Epithelial cell of esophagus (primary cell): ENCODE measurements around the gene ARFIP2.

ENCODE experiments used
- DNase-seq: peaks from one replicate; pipeline ENCODE4 v3.0.0; 2010; ENCODE audit warnings: low read depth
- H3K4me3 ChIP-seq: 2 replicates; pipeline ENCODE4 v1.5.1; 2011; ENCODE audit warnings: mild to moderate bottlenecking, low read length, control low read depth
- CTCF ChIP-seq: IDR thresholded peaks from 2 replicates; pipeline ENCODE4 v1.5.1; 2011; ENCODE audit warnings: low read depth, mild to moderate bottlenecking, low read length, control low read depth, inconsistent platforms; ENCODE audit not compliant: insufficient read depth; ENCODE audit errors: missing control alignments

Gene ARFIP2

GRCh38 chr11:6474413-6474792, 6.7 kb downstream of the ARFIP2 start:
- no peak for TF ChIP-seq CTCF
- DNase-seq, result no peak
- H3K4me3 ChIP-seq, result peak overlapping the region; percentile 62

- TF ChIP-seq CTCF, result peak; percentile 41
- H3K4me3 ChIP-seq, result peak within 1 kb of the TSS; percentile 77
- peak; percentile 91 for DNase-seq
Observed at GRCh38 chr11:6473451-6474412, 7.4 kb downstream of the ARFIP2 start, which contains the start of gene TRIM3. TRIM3 (minus strand) TSS chr11:6473941; CDS start chr11:6465695, 8,246 bp downstream.

- no peak for TF ChIP-seq CTCF
- no peak for DNase-seq
- H3K4me3 ChIP-seq, result peak overlapping the region; percentile 77
Observed at GRCh38 chr11:6472934-6473333, 8.2 kb downstream of the ARFIP2 start.

GRCh38 chr11:6469599-6469998, 11.5 kb downstream of the ARFIP2 start:
- no peak for TF ChIP-seq CTCF
- H3K4me3 ChIP-seq, result no peak overlapping the region
- DNase-seq, result no peak

GRCh38 chr11:6468712-6469495, 12.2 kb downstream of the ARFIP2 start:
- H3K4me3 ChIP-seq, result no peak overlapping the region
- no peak for TF ChIP-seq CTCF
- peak; percentile 83 for DNase-seq

- TF ChIP-seq CTCF, result no peak
- H3K4me3 ChIP-seq, result no peak overlapping the region
- no peak for DNase-seq
Observed at GRCh38 chr11:6459099-6459450, 22.1 kb downstream of the ARFIP2 start.
